ENCODE measurements around the gene RTTN.

- TF ChIP-seq CTCF (conservative IDR thresholded peaks at IDR 0.05; ENCODE audit: low read depth in 2 of 2) (no peak), EZH2phosphoT487 (IDR thresholded peaks at IDR 0.05; ENCODE audit: unreplicated experiment) (no peak), EZH2 (IDR thresholded peaks at IDR 0.05; ENCODE audit: low read depth, unreplicated experiment) (no peak), POLR2AphosphoS5 (IDR thresholded peaks at IDR 0.05; ENCODE audit: low read depth) (no peak), JUNB (IDR thresholded peaks at IDR 0.05; ENCODE audit: unreplicated experiment) (no peak), REST (IDR thresholded peaks at IDR 0.05; ENCODE audit: unreplicated experiment) (no peak), STAT1 (IDR thresholded peaks at IDR 0.05; ENCODE audit: unreplicated experiment) (no peak), ETS1 (IDR thresholded peaks at IDR 0.05) (no peak)
Measured at GRCh38 chr18:70156886-70157285, 48.6 kb downstream of the RTTN start.

Data from GM23338 (cell line).